ENCODE data around the gene PDE2A. TPM values are rescaled to one million over a fixed set of nuclear protein-coding genes. Genes with fewer than 3 reads are reported as not detected.

Gene PDE2A
- total RNA-seq, 1 experiment from 2014 or later, result 3.7 TPM

GRCh38 chr11:72665911-72666472 lies 8.2 kb downstream of the PDE2A start (continued):
- TF ChIP-seq CTCF (IDR thresholded peaks at IDR 0.05) (no peak), MYBL2 (CRISPR knock-in tag; IDR thresholded peaks at IDR 0.05) (no peak), FOXP1 (CRISPR knock-in tag; IDR thresholded peaks at IDR 0.05; ENCODE audit: borderline replicate concordance) (no peak)

- DNase-seq (ENCODE audit: low spot score), result no peak
- H3K36me3 Mint-ChIP-seq, result peaks cover 1% of the 10 kb centered on the region; the same call in 1 of the 2 replicates
- peaks cover 16% of the 10 kb centered on the region; the same call in 1 of the 2 replicates for H3K27me3 Mint-ChIP-seq (ENCODE audit: low read depth)
- CTCF ChIA-PET, result interaction anchor here (0.8 to 3.0 kb wide), 8 partner anchors 10 to 207 kb away, joined by 3 to 14 read pairs (median 4); partner anchors contain the start of gene STARD10
- no peak overlapping the region for H3K4me3 Mint-ChIP-seq
- H3K27ac Mint-ChIP-seq, result no peak overlapping the region
- no peak for ATAC-seq
- POLR2A ChIA-PET, result no interaction called here
- peaks cover 11% of the 10 kb centered on the region for H3K4me1 Mint-ChIP-seq
- no peak for TF ChIP-seq HMGXB4 (CRISPR knock-in tag; IDR thresholded peaks at IDR 0.05)
- TF ChIP-seq ZSCAN18 (CRISPR knock-in tag; IDR thresholded peaks at IDR 0.05), result no peak
- no peak for TF ChIP-seq GRHL2 (CRISPR knock-in tag; IDR thresholded peaks at IDR 0.05; ENCODE audit: insufficient replicate concordance, severe bottlenecking)
- H3K9me3 Mint-ChIP-seq, result peaks cover 2% of the 10 kb centered on the region
Observed at GRCh38 chr11:72662036-72662435, 12.2 kb downstream of the PDE2A start.

GRCh38 chr11:72661486-72661885 lies 12.7 kb downstream of the PDE2A start:
- ATAC-seq (no peak), DNase-seq (ENCODE audit: low spot score) (no peak)
- ChIA-PET CTCF (interaction anchor here (1.9 kb wide), 1 partner anchor 23 kb away, joined by 8 read pairs; no protein-coding TSS in a partner anchor), POLR2A (no interaction called here)
- Mint-ChIP-seq H3K27me3 (ENCODE audit: low read depth) (peaks cover 14% of the 10 kb centered on the region; the same call in 1 of the 2 replicates), H3K9me3 (no peaks in the 10 kb centered on the region), H3K27ac (no peak overlapping the region), H3K4me1 (peaks cover 11% of the 10 kb centered on the region), H3K4me3 (no peak overlapping the region), H3K36me3 (no peaks in the 10 kb centered on the region)
- no peak for TF ChIP-seq ZNF423 (CRISPR knock-in tag; IDR thresholded peaks at IDR 0.05)

- no peaks in the 10 kb centered on the region for H3K36me3 Mint-ChIP-seq
- no peaks in the 10 kb centered on the region for H3K9me3 Mint-ChIP-seq
- no peak for ATAC-seq
- H3K27ac Mint-ChIP-seq, result no peak overlapping the region
- H3K4me3 Mint-ChIP-seq, result no peak overlapping the region
- ChIA-PET POLR2A (no interaction called here), CTCF (interaction anchor here (0.8 to 2.4 kb wide), 8 partner anchors 9 to 188 kb away, joined by 3 to 11 read pairs (median 3); partner anchors contain the start of gene STARD10)
- DNase-seq (ENCODE audit: low spot score), result no peak
- peaks cover 11% of the 10 kb centered on the region for H3K4me1 Mint-ChIP-seq
- peaks cover 4% of the 10 kb centered on the region; the same call in 1 of the 2 replicates for H3K27me3 Mint-ChIP-seq (ENCODE audit: low read depth)
- no peak for TF ChIP-seq NR3C1 (CRISPR knock-in tag; conservative IDR thresholded peaks at IDR 0.05; ENCODE audit: low read depth)
- no peak for TF ChIP-seq ETV6 (CRISPR knock-in tag; IDR thresholded peaks at IDR 0.05)
- TF ChIP-seq E2F1 (CRISPR knock-in tag; IDR thresholded peaks at IDR 0.05), result no peak
- TF ChIP-seq USF2 (CRISPR knock-in tag; IDR thresholded peaks at IDR 0.05), result no peak
- no peak for TF ChIP-seq STAT6 (CRISPR knock-in tag; conservative IDR thresholded peaks at IDR 0.05; ENCODE audit: low read depth)
- no peak for TF ChIP-seq GRHL2 (CRISPR knock-in tag; IDR thresholded peaks at IDR 0.05; ENCODE audit: insufficient replicate concordance, severe bottlenecking)
- TF ChIP-seq FOXP1 (CRISPR knock-in tag; IDR thresholded peaks at IDR 0.05; ENCODE audit: borderline replicate concordance), result no peak
- no peak for TF ChIP-seq E2F5 (CRISPR knock-in tag; IDR thresholded peaks at IDR 0.05)
- TF ChIP-seq ZNF671 (CRISPR knock-in tag; IDR thresholded peaks at IDR 0.05), result no peak
Observed at GRCh38 chr11:72658989-72659640, 15.1 kb downstream of the PDE2A start.

All from WTC11 (cell line).